Mucosa of descending colon (tissue), 3 donors: Measurements from ENCODE around the gene BRD9. TPM values are rescaled to one million over a fixed set of nuclear protein-coding genes. Genes with fewer than 3 reads are reported as not detected.
A peak's percentile ranks its signal among the peaks of the same experiment; 100 is the strongest.
"Not testable (repeated sequence)": the region's sequence is repeated elsewhere in the genome, so short reads cannot be mapped to it uniquely, and the experiment has no call there.

Experiments used
- ATAC-seq: fragments of 200-7000 bp; cut with Tn5 transposase; one replicate; pipeline ENCODE4 v1.9.1; 2020; ENCODE audit warnings: mild to moderate bottlenecking, moderate library complexity
- DNase-seq, 3 donors: peaks; one replicate each; pipeline ENCODE4 v3.0.0-alpha.2; 2020
- H3K36me3 ChIP-seq: fragments of 200-600 bp; one replicate; pipeline ENCODE4 v1.8.0; 2021; ENCODE audit warnings: low read depth, mild to moderate bottlenecking
- H3K4me1 ChIP-seq: fragments of 200-600 bp; one replicate; pipeline ENCODE4 v1.8.0; 2021; ENCODE audit warnings: low read depth, mild to moderate bottlenecking
- H3K4me3 ChIP-seq: fragments of 200-600 bp; one replicate; pipeline ENCODE4 v1.8.0; 2021; ENCODE audit warnings: mild to moderate bottlenecking
- H3K9me3 ChIP-seq: fragments of 200-600 bp; one replicate; pipeline ENCODE4 v1.8.0; 2021; ENCODE audit warnings: mild to moderate bottlenecking
- intact Hi-C, 2 donors: fragments of 100-400 bp; cut with DNase I in 1 of 2; cut with micrococcal nuclease in 1 of 2; formaldehyde crosslinking; loops; one replicate each; pipeline versions ENCODE4 v1.11.0 to v1.11.1; 2022; cut with DNase I, micrococcal nuclease
- total RNA-seq, 3 donors: library from RNA; stranded (reverse); fragmentation: NEBNext Ultra II Directional in 2 of 3; extraction: Animal tissue kit (Norgen Biotek cat#: 25700) in 2 of 3; gene quantifications; one replicate each; pipeline versions ENCODE4 v1.2.1 to v1.2.4, GENCODE V29; 2021 to 2023
- TF ChIP-seq, protein P1 (sequence below): fragments of 200-600 bp; IDR thresholded peaks from one replicate; pipeline ENCODE4 v1.8.0; 2022; ENCODE audit warnings: antibody characterized with exemption, mild to moderate bottlenecking
- donor health status: DM: no; HTN: no; CAD: no; lungs with moderate emphysema.
- donor health status: DM: no; HTN: no; CAD: no.
- donor health status: DM: no; HTN: yes; CAD: no.

The BRD9 gene
- total RNA-seq, 3 donors from 2014 or later = 30.8 to 46.5 (median 36.7) TPM

- intact Hi-C loops = no loop called here
- Histone ChIP-seq H3K4me3 (no peak overlapping the region), H3K4me1 (peaks cover 6% of the 10 kb centered on the region), H3K9me3 (no peaks in the 10 kb centered on the region), H3K36me3 (no peaks in the 10 kb centered on the region)
- ATAC-seq = no peak
- TF ChIP-seq, protein P1, sequence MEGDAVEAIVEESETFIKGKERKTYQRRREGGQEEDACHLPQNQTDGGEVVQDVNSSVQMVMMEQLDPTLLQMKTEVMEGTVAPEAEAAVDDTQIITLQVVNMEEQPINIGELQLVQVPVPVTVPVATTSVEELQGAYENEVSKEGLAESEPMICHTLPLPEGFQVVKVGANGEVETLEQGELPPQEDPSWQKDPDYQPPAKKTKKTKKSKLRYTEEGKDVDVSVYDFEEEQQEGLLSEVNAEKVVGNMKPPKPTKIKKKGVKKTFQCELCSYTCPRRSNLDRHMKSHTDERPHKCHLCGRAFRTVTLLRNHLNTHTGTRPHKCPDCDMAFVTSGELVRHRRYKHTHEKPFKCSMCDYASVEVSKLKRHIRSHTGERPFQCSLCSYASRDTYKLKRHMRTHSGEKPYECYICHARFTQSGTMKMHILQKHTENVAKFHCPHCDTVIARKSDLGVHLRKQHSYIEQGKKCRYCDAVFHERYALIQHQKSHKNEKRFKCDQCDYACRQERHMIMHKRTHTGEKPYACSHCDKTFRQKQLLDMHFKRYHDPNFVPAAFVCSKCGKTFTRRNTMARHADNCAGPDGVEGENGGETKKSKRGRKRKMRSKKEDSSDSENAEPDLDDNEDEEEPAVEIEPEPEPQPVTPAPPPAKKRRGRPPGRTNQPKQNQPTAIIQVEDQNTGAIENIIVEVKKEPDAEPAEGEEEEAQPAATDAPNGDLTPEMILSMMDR = no peak
- no peak for DNase-seq
Observed at GRCh38 chr5:931570-932145, 39.1 kb upstream of the BRD9 start.

- intact Hi-C loops = no loop called here
- Histone ChIP-seq H3K4me3 (no peak overlapping the region), H3K36me3 (no peaks in the 10 kb centered on the region), H3K9me3 (no peaks in the 10 kb centered on the region), H3K4me1 (peaks cover 10% of the 10 kb centered on the region)
- TF ChIP-seq, protein P1 = no peak
- DNase-seq = no peak
- peak; percentile 69 for ATAC-seq
Observed at GRCh38 chr5:930866-931265, 38.3 kb upstream of the BRD9 start.

DNA sequence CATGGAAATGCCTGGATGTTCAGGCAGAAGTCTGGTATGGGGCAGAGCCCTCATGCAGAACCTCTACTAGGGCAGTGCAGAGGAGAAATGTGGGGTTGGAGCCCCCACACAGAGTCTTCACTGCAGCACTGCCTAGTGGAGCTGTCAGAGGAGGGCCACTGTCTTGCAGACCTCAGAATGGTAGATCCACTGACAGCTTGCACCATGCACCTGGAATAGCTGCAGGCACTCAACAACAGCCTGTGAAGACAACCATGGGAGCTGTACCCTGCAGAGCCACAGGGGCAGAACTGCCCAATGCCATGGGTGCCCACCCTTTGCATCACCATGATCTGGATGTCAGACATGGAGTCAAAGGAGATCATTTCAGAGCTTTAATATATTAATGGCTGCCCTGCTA, 37.0 kb upstream of the BRD9 start:
- H3K9me3 ChIP-seq = no peaks in the 10 kb centered on the region
- H3K4me3 ChIP-seq = no peak overlapping the region
- peaks cover 10% of the 10 kb centered on the region for H3K4me1 ChIP-seq
- H3K36me3 ChIP-seq = no peaks in the 10 kb centered on the region
- TF ChIP-seq, protein P1 = no peak
- DNase-seq (no peak), ATAC-seq (no peak)
- intact Hi-C loops = loop anchor here in 1 of 2 donors (10.0 kb wide), 2 partner anchors 75 to 235 kb away; partner anchors contain the start of gene NKD2

GRCh38 chr5:929182-929581, 36.6 kb upstream of the BRD9 start:
- H3K9me3 ChIP-seq, H3K36me3 ChIP-seq, ATAC-seq, H3K4me3 ChIP-seq, DNase-seq: not testable (repeated sequence)
- intact Hi-C loops = loop anchor here in 1 of 2 donors (10.0 kb wide), 2 partner anchors 76 to 236 kb away; partner anchors contain the start of gene NKD2
- H3K4me1 ChIP-seq = peaks cover 10% of the 10 kb centered on the region

DNA sequence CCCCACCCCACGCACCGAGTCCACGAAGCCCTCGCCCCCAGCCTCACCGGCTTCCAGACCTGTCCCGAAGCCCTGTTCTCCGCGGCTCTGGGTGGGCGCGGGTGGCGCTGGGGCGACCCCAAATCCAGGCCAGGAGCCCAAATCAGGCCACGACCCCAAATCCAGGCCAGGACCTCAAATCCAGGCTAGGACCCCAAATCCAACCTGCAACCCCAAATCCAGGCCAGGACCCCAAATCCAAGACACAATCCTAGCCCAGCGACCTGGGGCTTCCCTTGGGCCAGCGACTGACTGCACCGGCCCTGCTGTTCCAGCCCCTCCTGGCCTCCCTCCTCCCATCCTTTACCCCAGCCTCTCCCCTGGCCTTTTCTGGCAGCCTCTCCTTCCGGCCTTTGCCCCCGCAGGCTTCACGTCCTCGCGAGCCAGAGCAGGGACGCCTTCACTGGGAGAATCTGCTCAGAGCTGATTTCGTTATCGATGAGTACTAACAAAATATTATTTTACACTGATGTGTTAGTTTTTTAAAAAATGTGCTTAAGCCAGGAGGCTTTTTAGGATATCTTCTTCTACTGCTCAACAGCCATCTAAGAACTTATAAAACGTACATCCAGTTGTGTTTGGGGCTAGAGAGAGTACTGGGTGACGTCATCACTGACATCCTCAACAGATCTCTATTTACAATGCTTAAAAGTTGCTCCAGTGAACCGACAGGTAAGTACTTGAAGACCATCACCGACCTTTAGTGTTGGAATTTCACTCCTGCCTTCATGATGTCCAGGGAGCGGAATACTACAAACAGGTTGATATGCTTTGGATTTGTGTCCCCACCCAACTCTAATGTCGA, 34.8 kb upstream of the BRD9 start:
- TF ChIP-seq, protein P1 = no peak
- Histone ChIP-seq H3K36me3 (no peaks in the 10 kb centered on the region), H3K4me3 (no peak overlapping the region), H3K9me3 (no peaks in the 10 kb centered on the region), H3K4me1 (peaks cover 10% of the 10 kb centered on the region)
- ATAC-seq = no peak
- no peak for DNase-seq
- intact Hi-C loops = loop anchor here in 1 of 2 donors (10.0 kb wide), 2 partner anchors 77 to 237 kb away; partner anchors contain the start of gene NKD2
